ENCODE results near the gene PLCD3. TPM values are rescaled to one million over a fixed set of nuclear protein-coding genes. Genes with fewer than 3 reads are reported as not detected.

Gene PLCD3
- total and polyA plus RNA-seq, 2 of the 4 experiments (the other 2 are of a cell fraction) = 5.6 to 36.6 TPM

DNA sequence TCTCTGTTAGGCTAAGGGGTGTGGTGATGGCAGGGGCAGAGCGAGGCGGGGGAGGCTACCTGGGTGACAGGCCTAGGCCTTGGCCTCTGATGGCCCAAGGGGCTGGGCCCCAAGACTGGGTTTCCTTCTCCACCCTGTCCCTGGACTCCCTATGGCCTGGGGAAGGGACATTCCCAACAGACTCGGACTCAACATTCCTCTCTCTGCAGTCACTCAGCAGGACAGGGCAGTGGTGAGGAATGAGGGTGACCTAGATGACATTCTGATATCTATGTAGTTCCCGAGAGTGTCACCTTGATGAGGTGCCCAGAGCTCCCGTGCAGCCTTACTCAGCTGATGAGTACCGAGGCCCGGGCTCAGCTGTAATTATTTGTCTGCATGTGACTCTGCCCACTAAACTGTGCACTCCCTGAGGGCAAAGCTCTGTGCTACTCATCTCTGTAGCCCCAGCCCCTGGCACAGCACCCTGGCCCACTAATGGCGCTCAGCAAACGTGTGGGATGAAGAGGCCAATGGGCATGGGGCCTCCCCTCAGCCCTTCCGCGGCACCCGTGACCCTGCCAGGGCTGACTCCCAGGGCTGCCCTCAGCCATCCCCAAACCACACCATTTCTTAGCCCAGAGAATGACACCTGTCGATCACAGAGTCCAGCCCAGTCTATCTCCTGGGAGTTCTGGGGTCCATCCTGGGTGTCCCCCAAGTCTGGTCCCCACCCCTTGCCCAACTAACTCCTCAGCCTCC, 2.2 kb downstream of the PLCD3 start:
- 73% methylated on average over 7 of the region's 13 CpGs; no CpG with 5 or more reads in 1 of the 2 experiments for WGBS, 2 experiments (ENCODE audit: extremely low coverage in 2 of 2, insufficient read length in 1 of 2)
- no peak overlapping the region for H2AFZ ChIP-seq (replicated peaks; ENCODE audit: low read length, poor library complexity)
- no peak for TF ChIP-seq NFE2L2 (IDR thresholded peaks at IDR 0.05; ENCODE audit: low read depth, low read length)
- TF ChIP-seq BHLHE40 (IDR thresholded peaks at IDR 0.05; ENCODE audit: low read depth, low read length) = peak; percentile 53
- H3K9me1 ChIP-seq (ENCODE audit: insufficient read depth, low read length) = peaks cover 26% of the 10 kb centered on the region
- H2BK120ac ChIP-seq (ENCODE audit: low read depth, low read length) = peak overlapping the region; percentile 79
- no peak overlapping the region for H3K18ac ChIP-seq (ENCODE audit: low read depth, low read length)
- H3K4me1 ChIP-seq (ENCODE audit: control insufficient read depth, insufficient read depth, low read length) = peaks cover 34% of the 10 kb centered on the region
- H3K9me3 ChIP-seq (ENCODE audit: control insufficient read depth, insufficient read depth, low read length) = no peaks in the 10 kb centered on the region
- 0 out of 3 replicates have a peak overlapping the region, but pooled peaks have one; percentile 14 for H2BK15ac ChIP-seq (ENCODE audit: low read depth, low read length)
- 0 out of 2 replicates have a peak overlapping the region, but pooled peaks have one; percentile 58 for H3K14ac ChIP-seq (replicated peaks; ENCODE audit: low read depth, low read length)
- no peak overlapping the region for H4K5ac ChIP-seq (ENCODE audit: low read depth, low read length)
- no TSS peak for BruUV-seq (replicated peaks)
- H3K9ac ChIP-seq (ENCODE audit: low read depth, low read length) = no peak overlapping the region
- peak overlapping the region; percentile 50 for H4K91ac ChIP-seq (ENCODE audit: insufficient read depth, low read depth, low read length)
- no peak overlapping the region for H3K27ac ChIP-seq (ENCODE audit: insufficient read depth, low read length)
- H3K27me3 ChIP-seq (ENCODE audit: control insufficient read depth, insufficient read depth, low read length) = no peaks in the 10 kb centered on the region
- no peak overlapping the region for H2BK5ac ChIP-seq (ENCODE audit: low read depth, low read length, poor library complexity, severe bottlenecking)
- peak overlapping the region; percentile 75 for H3K4ac ChIP-seq (ENCODE audit: low read depth, low read length)
- dilution Hi-C loops (cut with HindIII; ENCODE audit: low sequenced_read_pairs, unreplicated experiment) = no loop called here
- CTCF ChIA-PET = no interaction called here
- in situ Hi-C loops (cut with MboI; ENCODE audit: low sequenced_read_pairs) = no loop called here
- peak overlapping the region; percentile 52 for H3K23ac ChIP-seq (ENCODE audit: low read depth, low read length)
- H3K56ac ChIP-seq (ENCODE audit: extremely low read depth, insufficient read depth, low read length) = no peak overlapping the region
- intact Hi-C loops (cut with micrococcal nuclease) = loop anchor here (5.0 kb wide), 2 partner anchors 78 to 722 kb away; partner anchors contain the start of gene DCAKD
- POLR2A ChIA-PET (ENCODE audit: unreplicated experiment) = no interaction called here
- H2BK20ac ChIP-seq (ENCODE audit: low read depth, low read length) = no peak overlapping the region
- peak overlapping the region; percentile 74; the same call in 1 of the 2 replicates for H2AK5ac ChIP-seq (ENCODE audit: low read depth, low read length)
- peaks cover 40 to 63% of the 10 kb centered on the region in 2 experiments for H3K79me1 ChIP-seq (ENCODE audit: low read depth in 1 of 2, low read length in 2 of 2)
- ATAC-seq (ENCODE audit: low read depth) (no peak), DNase-seq (peak; percentile 12)
- peaks cover 9% of the 10 kb centered on the region; the same call in 1 of the 2 replicates for H4K20me1 ChIP-seq (ENCODE audit: insufficient read depth, low read length)
- no peak overlapping the region for H3K4me3 ChIP-seq (ENCODE audit: insufficient read depth, low read depth, low read length)
- no peak overlapping the region; the same call in 1 of the 2 replicates for H3K4me2 ChIP-seq (ENCODE audit: low read depth, low read length)
- peak overlapping the region in 1 of 2 experiments; percentile 13; a peak in 1 of 4 replicates for H4K8ac ChIP-seq (ENCODE audit: low read depth in 2 of 2, low read length in 2 of 2)
- no peaks in the 10 kb centered on the region for H3K36me3 ChIP-seq (ENCODE audit: control insufficient read depth, insufficient read depth, low read length)
- peak overlapping the region; percentile 83 for H2AK9ac ChIP-seq (replicated peaks; ENCODE audit: low read depth, low read length, poor library complexity)
